GM18868 (cell line): ENCODE data around the gene MMGT1.

Experiments used
- ATAC-seq: cut with Tn5 transposase; IDR thresholded peaks from one replicate; pipeline ENCODE4 v1.9.1; 2021; ENCODE audit warnings: mild to moderate bottlenecking, moderate library complexity; ENCODE audit not compliant: unreplicated experiment

MMGT1 gene

DNA sequence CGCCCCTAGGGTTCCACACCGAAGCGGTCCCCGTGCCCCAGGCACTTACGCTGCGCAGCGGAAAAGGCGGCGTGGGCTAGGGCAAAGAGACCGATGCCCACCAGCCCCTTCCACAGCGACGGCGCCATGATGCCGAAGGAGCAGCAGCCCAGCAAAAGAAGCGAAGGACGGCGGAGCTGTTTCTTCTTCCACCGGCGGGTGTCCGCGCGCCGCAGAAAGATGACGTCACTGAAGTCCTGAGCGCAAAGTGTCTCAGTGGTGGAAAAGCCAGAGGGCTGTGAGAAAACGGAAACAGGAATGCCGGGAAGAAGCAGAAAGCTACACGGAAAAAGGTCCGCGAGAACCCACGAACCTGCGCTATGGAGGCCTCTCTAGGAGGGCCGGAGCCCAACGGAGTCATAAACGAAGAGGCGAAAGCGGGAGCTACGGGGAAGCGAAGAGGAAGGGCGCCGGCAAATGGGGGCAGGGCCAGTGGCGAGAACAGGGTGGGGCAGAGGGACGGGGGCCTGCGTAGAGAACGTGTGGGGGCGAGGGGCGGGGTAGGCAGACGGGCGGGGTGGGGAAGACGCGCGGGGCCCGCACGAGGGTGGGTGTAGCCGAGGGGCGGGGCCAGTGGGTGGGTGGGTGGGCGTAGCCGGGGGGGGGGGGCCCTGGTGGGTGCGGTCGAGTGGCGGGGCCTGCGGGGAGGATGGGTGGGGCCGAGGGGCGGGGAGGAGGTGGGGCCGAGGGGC lies at the start of gene MMGT1:
Gene MMGT1 (minus strand): TSS at position 441 of the 731 bp plus-strand sequence. CDS start 313 bp downstream, at position 128.
- peak; percentile 87 for ATAC-seq

DNA sequence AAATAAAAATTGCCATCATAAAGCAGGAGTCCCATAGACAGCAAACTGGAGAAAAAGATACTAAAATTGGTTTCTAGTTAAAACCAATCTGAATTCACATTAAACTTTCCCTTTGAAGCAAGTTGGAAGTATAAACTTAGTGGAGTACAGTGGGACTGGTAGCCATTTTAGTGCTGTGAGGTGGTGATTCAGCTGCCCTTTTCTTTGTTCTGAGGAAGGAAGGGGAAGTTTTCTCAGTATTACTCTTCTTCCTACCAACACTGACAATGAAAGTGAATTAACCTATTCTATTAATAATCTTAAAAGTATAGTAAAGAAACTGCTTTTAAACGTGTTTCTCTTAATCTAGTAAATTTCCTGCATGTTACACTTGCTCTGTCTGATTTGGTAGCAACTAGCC lies 48.1 kb upstream of the MMGT1 start:
- ATAC-seq: peak; percentile 77

DNA sequence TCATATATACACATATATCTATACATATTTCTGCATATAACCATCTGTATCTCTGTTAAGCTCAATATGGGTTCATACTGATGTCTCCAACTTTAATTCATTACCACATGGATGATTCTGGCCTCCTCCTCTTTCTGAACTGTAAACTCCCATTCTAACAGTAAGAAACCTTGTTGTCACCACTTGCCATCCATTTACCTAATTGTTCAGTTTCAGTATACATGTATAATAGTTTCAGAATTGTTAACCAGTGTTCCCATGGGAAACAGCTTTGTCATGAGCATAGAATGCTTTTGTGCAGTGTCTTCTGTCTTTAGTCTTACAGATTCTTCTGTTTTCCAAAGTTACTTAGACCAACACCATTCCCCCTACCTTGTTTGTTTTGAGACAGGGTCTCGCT lies 47.4 kb upstream of the MMGT1 start:
- peak; percentile 76 for ATAC-seq

DNA sequence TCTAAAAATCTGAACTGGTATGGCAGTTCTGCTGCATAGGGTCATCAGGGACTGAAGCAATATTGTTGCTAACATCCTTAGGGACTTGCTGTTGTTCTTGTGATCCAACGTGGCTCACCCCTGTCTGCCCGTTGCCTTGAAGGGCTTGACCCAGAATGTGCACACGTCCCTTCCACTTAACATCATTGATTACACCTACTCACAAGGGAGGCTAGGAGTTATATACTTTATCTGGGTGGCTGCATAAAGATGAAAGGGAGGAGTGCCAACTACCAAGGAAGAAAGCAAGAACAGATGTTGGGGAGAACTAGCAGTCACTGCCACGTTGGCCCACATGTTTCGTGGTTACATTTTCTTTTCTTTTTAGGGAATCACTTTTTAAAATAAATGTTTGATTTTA lies 45.4 kb upstream of the MMGT1 start:
- ATAC-seq: no peak

DNA sequence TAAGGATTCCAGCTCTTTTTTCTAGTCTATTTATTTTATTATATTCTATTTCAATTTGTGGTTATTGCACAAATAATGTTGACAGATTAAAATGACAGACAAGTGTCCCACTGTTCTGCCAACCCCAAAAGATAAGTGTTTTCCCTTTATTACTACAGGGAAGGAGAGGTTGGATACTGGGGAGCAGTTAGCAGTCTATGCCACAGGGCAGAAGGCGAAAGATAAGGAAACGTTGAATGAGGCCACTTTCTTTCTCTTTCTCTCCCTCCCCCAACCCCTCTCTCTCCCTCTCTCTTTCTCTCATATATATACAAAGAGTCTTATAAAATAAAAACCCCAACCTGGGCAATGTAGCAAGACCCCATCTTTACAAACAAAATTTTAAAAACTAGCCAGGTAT lies 43.1 kb upstream of the MMGT1 start:
- no peak for ATAC-seq

DNA sequence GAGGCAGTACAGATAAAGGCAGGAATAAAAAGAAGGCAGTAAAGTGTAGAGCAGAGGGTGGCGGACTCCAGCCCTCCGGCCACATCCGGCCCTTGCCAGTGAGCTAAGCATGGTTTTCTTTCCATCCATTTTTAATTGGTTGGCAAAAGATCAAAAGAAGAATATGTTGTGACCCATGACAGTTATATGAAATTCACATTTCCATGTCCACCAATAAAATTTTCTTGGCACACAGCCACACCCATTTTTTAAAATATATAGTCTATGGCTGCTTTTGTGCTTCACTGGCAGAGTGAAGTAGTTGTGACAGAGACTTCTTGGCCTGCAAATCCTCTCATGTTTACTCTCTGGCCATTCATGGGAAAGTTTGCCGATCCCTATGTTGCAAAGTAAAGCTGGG lies 41.2 kb upstream of the MMGT1 start:
- no peak for ATAC-seq

DNA sequence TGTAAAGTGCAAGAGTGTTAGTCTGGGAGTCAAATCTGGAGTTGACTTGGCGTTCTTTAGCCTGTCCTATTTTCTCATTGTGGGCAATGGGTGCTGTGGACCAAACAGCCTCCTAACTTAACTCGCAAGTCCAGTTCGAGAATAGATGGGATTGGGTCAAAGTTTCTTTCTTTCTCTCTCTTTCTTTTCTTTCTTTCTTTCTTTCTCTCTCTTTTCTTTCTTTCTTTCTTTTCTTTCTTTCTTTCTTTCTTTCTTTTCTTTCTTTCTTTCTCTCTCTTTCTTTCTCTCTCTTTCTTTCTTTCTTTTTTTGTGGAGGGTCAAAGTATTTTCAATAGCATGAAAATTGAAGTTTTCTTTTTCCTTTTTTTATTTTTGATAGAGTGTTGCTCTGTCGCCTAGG lies 14.5 kb upstream of the MMGT1 start:
- ATAC-seq: no peak

DNA sequence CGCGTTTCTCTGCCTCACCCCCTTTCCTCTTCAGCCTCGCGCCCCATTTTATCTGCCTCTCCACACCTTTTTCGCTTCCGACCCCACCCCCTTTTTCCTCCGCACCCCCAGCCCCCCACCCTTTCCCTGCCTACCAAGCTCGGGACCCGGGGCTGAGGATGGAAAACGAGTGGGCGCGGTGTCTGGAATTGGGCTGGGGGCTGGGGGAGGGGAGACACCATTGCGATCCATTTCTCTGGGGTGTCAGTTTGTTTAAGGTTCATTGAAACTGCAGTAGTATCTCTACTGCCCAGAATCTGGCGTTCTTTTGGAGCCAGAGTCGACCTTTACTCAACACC lies 12.2 kb upstream of the MMGT1 start:
- ATAC-seq: no peak

DNA sequence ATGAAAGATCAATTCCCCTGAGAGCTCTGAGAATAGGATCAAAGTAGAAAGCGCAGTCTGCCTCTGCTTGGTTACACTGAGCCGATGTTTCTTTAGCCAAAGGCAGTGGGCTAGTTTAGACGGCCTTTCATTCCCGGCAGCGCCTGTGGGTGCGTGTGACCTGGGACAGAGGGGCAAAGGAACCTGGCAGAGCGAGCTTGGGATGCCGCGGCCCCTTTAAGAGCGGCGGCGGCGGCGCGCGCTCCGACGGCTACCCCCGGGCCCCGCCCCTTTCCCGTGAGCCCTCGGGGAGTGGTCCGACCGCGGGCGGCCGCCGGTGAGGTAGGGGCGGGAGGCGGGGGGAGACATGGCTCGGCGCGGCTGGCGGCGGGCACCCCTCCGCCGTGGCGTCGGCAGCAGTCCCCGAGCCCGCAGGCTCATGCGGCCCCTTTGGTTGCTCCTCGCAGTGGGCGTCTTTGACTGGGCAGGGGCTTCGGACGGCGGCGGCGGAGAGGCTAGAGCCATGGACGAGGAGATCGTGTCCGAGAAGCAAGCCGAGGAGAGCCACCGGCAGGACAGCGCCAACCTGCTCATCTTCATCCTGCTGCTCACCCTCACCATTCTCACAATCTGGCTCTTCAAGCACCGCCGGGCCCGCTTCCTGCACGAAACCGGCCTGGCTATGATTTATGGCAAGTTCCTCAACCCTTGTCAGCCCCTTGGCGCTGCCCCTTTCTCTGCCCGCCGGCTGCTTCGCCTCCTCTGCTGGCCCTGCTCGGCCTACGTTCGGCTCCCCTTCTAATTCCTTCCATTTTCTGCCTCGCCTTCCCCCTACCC lies 11.6 kb upstream of the MMGT1 start, which contains the start of gene SLC9A6:
Gene SLC9A6 (plus strand): TSS at position 279 of the 816 bp plus-strand sequence. CDS start 224 bp downstream, at position 503.
- peak; percentile 93 for ATAC-seq

DNA sequence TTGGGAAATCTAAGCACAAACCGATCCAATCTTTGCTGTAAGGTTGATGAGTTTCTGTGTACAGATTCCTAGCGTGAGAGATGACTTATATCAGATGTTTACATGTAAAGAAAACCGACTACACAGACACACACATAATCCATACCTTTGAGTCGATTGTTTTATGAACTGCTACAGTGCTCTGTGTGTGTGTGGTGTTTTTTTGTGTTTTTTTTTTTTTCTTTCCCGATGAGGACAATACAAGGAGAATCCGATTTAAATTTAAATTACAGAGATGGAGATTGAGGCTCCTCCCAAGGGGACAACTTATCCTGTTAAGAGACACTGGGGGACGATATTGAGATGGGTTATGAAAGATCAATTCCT lies 11.0 kb upstream of the MMGT1 start:
- no peak for ATAC-seq

DNA sequence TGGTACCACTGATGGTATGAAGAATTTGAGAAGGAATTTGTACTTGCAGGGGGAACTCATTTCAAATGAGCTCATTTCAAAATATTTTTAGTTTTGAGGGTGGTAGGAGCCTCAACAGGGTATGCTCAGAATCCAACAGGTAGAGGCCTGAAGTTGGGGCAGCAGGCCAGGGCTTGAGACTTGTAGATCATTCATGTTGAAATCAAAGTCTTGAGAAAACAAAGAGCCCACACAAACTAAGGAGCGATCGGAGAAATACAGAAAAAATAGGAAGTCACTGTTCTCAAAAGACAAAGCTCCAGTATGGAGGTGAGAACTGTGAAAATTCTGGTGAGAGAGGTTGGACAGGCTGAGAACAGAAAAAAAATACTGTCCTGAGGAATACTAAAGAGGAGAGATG lies 10.5 kb upstream of the MMGT1 start:
- no peak for ATAC-seq

DNA sequence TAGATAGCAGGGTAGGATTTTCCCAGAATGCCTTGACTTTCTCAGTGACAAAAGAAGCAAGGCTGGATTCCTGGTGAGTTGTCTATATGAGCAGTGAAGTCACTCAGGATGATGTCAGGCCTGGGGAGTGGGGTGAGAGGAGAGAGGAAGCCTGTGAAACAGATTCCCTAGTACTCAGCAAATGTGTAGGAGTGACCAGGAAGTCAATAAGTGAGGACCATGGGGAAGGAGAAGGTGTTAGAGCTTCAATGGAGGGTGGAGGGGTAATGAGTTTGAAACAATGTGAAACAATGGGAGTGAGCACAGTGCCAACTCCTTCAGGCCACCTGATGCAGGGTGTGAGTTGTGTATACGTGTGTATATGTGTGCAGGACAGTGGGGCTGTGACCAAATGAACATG lies 9.1 kb upstream of the MMGT1 start:
- ATAC-seq: no peak

DNA sequence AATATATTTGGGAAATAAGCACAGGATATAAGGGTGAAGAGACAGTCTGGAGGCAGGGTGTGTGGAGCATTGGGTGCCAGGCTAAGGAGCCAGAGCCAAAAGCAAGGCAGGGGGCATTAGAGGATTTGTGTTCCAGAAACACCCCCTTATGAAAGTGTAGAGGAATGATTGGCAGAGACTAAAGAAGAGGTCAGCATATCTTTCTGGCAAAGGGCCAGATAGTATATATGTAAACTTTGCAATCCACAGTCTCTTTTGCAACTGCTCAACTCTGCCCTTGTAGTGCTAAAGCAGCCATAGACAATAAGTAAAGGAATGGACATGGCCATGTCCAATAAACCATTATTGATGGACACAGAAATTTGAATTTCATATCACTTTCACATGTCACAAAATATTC lies 7.9 kb upstream of the MMGT1 start:
- no peak for ATAC-seq

DNA sequence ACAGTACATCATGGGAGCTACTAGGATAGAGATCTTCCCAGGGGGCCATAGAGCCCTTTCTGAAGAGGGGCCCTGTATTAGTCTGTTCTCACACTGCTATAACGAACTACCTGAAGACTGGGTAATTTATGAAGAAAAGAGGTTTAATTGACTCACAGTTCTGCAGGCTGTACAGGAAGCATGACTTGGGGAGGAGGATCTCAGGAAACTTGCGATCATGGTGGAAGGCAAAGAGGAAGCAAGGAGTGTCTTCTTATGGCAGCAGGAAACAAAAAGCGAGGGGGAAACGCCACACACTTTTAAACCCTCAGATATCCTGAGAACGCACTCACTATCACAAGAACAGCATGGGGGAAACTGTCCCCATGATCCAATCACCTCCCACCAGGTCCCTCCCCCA lies 7.2 kb upstream of the MMGT1 start:
- ATAC-seq: no peak

DNA sequence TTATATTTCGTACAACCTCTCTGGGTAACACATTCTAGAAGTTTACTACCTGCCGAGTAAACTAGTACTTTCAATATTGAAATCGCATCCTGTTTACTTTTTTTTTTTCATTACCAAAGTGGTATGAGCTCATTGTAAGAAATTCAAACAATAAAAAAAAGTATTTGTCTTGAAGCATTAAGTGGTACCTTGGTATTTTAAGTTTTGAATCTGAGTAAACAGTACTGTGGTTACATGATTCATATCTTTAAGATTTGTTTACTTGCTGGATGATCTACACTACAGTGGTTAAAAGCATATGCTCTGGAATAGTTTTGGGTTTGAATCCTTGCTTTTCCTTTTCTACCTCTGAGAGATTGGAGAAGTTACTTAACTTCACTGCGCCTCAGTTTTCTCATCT lies 3.8 kb upstream of the MMGT1 start:
- ATAC-seq: no peak

DNA sequence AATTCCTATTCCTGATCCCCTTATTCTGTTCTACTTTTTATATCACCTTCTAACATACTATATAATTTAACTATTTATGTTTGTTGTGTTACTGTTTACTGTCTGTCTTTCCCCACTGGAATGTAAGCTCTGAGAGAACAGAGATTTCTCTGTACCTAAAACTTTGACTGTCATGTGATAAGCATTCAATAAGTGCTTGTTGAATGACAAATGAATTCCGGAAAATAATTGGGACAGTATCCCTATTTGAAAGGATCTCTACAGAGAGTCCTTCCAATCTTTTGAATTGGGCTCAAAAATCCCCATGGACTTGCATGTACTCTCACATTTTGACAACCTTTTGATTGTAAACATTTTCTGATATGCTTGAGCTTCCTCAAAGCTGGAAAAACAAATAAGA lies 1.6 kb upstream of the MMGT1 start:
- no peak for ATAC-seq

DNA sequence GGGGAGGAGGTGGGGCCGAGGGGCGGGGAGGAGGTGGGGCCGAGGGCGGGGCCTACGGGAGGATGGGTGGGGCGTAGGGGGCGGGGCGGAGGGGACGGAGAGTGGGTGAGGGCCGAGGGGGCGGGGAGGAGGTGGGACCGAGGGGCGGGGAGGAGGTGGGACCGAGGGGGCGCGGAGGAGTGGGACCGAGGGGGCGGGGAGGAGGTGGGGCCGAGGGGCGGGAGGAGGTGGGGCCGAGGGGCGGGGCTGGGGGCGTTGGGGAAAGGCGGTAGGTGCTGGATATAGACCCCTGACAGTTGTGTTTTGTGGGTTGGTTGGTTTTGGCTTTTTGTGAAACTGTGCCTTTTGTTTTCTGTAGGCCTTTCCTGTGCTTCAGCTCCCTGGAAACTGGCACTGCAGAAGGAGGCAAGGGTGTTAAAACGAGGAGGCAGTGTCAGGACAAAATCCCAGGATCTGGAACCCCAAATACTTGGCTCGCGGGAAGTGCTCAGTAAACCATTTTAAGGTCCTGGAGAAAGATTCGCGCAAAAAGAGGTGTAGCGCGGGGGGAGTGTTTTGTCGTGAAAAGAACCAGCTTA lies 580 bp upstream of the MMGT1 start:
- ATAC-seq: no peak

DNA sequence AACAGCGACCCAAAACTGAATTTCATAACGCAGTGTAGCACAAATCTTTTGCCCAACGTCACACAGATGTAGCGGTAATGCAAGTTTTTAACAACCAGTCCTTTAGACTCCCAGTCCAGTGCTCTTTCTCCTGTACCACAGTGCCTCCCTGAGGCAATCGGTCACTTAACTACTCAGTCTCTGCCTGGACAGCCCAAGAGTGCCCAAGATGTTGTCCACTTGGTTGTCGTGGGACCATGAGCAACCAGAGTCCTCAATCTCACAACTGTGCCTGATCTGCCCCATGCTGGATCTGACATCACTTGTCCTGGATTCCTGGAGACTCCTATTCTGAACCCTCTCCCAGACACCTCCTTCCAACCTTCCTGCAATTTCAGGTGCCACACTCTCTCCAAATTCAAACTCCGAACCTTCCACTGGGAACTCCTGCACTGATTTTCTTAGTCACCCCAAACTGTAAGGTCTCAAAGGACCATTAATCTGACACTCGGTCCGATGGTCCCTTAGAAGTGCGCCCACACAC lies 702 bp downstream of the MMGT1 start:
- no peak for ATAC-seq

DNA sequence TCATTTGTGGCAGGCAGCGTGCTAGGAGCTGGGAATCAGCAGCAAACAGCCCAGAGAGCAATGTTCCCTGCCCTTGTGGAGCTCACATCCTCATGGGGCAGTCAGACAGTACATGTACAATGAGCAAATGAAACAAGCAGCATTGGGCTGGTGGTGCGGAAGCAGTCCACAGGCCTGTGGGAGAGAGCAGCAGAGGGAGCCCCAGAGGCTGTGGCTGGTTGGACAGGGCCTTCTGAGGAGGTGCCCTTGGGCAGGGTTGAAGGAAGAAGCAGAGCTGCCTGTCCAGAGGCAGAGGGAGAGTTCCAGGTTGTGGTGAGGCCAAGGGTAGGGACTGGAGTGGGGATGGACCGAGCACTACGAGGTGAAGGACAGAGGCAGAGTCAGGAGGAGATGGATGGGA lies 22.5 kb downstream of the MMGT1 start:
- no peak for ATAC-seq

DNA sequence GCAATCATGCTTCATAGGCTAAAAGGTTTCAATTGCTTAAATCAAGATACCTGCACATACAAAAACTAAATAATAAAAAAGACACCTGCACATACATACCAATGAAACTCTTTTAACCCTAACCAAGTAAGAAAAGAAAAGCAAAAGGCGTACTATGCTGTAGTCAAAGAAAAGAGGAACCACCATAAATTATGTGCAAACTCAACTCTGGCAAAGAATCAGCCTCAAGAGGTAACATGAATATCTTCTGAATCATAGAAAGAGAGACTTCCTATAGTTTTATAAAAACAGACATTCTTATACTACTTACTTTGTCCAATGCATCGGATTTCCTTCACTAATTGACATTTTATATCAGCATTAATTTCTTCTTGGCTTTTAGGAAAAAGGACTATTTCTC lies 29.3 kb downstream of the MMGT1 start:
- ATAC-seq: no peak

DNA sequence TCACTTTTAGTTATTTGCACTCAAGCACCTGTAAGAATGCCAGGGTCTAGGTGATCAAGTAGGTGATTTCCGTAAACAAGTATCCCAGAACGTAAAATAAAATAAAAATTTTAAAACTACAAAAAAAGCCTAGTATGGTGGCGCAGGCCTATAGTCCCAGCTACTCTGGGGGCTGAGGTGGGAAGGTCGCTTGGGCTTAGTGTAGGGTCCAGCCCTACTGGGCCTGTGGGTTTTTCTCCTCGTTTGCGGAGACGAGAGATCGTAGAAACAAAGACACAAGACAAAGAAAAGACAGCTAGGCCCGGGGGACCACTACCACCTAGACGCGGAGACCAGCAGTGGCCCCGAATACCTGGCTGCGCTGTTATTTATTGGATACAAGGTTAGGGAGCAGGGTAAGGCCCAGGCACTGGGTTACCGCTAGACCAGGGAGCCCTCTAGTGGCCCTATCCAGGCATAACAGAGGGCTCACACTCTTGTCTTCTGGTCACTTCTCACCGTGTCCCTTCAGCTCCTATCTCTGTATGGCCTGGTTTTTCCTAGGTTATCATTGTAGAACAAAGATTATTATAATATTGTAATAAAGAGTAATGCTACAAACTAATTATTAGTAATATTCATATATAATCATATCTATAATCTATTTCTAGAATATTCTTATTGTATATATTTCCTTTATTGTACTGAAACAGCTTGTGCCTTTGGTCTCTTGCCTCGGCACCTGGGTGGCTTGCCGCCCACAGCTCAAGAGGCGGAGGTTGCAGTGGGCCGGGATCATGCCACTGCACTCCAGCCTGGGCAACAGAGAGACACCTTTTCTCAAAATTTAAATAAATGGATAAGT lies 41.9 kb downstream of the MMGT1 start:
- ATAC-seq: peak; percentile 64
